AG10803 (cell line): ENCODE results near the gene ZBTB42.

Source experiments
- DNase-seq: peaks from one replicate; pipeline ENCODE4 v3.0.0; 2010; ENCODE audit warnings: low read depth
- H3K4me3 ChIP-seq: 2 replicates; pipeline ENCODE4 v1.5.1; 2011; ENCODE audit warnings: mild to moderate bottlenecking, low read length, control low read depth
- TF ChIP-seq, protein P1 (sequence below): conservative IDR thresholded peaks from 2 replicates; pipeline ENCODE4 v1.5.1; 2011; ENCODE audit warnings: mild to moderate bottlenecking, low read length, control low read depth, inconsistent platforms

Gene ZBTB42

DNA sequence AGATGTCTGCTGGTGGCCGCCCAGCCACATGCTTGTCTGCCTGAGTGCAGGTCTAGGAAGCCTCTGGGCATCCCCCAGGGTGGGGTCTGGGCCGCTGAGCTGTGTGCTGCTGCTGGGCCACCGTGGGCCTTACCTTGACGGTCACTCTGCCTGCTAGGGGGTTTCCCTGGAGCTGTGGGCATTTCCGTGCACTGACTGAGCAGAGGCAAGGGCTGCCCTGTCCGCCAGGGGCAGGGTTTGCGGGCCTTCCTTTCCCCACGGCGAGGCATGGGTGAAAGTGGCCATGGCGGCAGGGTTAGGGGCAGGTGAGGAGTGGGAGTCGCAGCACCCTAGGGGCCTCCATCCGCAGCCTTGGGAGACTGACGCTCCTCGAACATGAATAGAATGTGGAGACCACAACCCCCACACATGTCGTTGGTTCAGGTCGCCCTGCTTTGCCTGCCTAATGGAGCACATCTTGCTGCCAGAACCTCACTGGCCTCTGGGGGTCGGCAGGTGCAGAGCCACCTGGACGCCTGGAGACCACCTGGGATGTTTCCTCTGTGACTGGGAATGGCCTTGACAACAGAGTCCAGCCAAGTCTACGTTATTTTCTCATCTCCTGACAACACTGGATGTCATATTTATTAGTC, 2.5 kb downstream of the ZBTB42 start:
- TF ChIP-seq, protein P1, sequence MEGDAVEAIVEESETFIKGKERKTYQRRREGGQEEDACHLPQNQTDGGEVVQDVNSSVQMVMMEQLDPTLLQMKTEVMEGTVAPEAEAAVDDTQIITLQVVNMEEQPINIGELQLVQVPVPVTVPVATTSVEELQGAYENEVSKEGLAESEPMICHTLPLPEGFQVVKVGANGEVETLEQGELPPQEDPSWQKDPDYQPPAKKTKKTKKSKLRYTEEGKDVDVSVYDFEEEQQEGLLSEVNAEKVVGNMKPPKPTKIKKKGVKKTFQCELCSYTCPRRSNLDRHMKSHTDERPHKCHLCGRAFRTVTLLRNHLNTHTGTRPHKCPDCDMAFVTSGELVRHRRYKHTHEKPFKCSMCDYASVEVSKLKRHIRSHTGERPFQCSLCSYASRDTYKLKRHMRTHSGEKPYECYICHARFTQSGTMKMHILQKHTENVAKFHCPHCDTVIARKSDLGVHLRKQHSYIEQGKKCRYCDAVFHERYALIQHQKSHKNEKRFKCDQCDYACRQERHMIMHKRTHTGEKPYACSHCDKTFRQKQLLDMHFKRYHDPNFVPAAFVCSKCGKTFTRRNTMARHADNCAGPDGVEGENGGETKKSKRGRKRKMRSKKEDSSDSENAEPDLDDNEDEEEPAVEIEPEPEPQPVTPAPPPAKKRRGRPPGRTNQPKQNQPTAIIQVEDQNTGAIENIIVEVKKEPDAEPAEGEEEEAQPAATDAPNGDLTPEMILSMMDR: no peak
- no peak for DNase-seq
- H3K4me3 ChIP-seq: no peak overlapping the region

DNA sequence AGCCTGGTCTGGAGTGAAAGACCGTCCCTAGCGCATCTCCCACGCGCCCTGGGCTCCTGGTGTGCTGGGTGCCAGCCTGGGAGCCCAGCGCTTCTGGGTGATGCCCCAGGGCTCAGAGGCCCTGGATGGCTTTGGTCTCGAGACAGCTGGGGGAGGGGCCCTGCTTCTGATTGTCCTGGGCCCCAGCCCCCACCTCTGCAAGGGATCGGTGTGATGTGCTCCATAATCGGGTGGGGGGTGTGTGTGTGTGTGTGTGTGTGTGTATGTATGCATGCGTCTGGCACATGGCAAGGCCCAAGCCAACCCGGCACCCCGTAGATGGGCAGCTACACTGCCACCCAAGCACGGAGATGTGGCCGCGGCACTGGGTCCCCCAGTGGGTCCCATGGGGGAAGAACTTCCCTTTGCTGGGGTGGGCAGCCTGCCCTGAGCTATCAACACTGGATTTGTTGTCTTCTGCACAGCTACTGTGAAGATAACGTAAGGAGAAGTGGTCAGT, 3.1 kb downstream of the ZBTB42 start:
- DNase-seq: no peak
- TF ChIP-seq, protein P1: no peak

DNA sequence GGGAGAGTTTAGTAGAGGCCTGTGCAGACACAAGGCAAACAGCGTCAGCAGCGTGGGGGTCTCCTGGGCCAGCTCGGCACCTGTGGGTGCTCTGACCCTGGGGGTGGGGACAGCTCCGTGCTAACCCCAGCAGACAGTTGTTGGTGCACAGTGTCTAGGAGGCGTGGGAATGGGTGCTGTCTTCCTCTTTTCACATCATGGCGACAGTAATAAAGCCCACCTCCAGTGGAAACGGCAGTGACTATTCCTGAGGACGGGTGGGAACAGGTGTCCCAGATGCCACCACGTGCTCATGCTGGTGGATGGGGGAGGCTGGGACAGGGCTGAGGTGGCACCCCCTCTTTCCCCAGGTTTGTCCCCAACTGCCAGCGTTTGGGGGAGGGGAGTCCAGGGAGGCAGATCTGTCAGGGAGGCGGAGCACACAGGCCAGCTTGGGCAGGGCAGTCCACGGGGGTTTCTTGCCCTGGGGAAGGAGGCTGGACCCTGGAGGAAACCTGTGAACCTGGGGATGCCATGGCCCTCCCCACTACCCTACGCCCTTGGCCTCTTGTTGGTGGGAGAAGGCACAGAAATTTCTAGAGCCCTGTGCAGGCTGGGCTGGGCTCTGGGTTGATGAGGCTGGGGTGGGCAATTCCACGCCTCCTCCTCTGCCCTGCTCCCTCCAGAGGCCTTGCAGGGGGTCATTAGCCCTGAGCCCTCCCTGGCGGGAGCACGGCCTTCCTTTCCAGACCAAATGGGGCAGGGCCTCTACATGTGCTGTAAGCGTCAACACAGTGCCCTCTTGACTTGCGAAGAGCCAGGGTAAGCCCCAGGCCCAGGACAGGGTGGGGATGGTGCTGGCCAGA, 3.8 kb downstream of the ZBTB42 start:
- no peak overlapping the region for H3K4me3 ChIP-seq
- TF ChIP-seq, protein P1: no peak
- no peak for DNase-seq

More for the DNA sequence above, 3.1 kb downstream of the ZBTB42 start:
- no peak overlapping the region for H3K4me3 ChIP-seq

DNA sequence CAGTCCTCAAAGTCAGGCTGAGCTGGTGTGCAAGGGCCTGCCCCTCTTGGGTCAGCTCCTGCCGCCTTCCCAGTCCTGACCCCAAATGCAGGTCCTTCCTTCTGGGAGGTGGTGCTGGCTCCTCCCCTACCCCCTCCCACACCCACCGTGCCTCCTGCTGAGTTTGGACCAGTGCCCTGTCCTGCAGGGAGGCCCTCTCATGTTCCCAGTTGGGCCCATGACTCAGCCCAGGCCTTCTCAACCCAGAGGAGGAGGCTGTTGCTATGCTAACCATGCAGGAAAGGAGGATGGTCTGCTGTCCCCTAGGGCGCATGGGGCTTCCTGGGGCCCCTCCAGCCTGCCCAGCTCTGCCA, 4.4 kb downstream of the ZBTB42 start:
- no peak overlapping the region for H3K4me3 ChIP-seq
- peak; percentile 66 for DNase-seq
- TF ChIP-seq, protein P1: no peak

DNA sequence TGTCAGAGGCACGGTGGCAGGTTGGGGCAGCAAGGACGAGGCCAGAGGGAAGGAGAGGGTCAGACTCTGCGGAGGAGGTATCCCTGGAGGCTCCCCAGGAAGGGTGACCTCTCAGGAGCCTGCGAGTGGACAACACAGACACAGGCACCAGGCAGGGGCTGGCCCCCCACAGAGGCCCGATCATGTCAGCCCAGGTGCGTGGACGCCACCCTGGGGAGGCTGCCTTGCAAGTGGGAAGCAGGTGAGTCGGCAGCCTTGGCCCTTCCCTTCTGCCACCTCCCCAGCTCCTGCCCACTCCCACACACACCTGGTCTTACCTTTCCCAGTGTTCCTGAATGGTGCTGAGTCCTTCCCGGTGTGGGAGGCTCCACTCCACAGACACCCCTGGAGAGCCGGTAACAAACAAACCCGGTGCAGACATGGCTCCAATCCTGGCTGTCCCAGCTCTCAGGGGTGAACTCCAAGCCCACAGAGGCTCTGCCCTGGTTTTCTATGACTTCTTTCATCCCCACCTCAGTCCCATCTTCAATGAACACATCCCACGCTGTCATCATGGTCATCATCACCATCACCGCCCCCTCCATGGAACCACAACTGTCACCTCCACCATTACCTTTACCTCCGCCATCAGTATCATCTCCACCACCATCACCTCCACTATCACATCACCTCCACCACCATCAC, 5.2 kb downstream of the ZBTB42 start:
- TF ChIP-seq, protein P1: no peak
- DNase-seq: no peak
- no peak overlapping the region for H3K4me3 ChIP-seq

DNA sequence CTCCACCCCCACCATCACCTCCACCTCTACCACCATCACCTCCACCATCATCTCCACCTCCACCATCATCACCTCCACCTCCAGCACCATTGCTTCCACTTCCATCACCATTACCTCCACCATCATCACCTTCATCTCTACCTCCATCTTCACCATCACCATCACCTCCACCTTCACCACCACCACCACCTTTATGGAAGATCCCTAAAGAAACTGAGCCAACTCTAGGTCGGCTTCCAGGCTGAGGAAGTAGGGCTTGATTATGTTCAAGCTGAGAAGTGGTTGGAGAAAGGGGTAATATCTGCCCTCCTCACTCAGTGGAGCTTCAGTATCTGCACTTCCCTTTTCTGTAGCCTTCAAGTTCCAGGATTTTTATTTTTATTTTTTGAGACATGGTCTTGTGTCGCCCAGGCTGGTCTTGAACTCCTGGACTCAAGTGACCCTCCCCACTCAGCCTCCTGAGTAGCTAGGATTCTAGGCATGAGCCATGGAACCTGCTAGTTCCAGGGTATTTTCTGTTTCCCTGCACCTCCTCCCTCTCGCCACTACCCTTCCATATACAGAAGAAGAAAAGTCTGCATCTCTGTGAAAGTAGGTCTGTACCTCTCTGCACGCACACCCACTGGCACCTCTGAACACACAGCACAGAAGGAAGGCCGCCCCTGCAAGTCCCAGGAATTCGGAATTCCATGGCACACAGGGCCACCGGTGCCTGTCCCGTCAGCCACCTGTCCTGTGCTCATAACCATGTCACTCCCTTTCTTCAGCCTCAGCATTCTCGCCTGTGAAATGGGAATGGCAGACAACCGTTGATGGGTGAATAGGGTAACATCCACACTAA, 5.9 kb downstream of the ZBTB42 start:
- TF ChIP-seq, protein P1: no peak

More for the DNA sequence above, 5.9 kb downstream of the ZBTB42 start:
- H3K4me3 ChIP-seq: no peak overlapping the region
- no peak for DNase-seq
